HEK293 (cell line): ENCODE data around the gene OPN1LW.

Source experiments
- CTCF ChIA-PET: fragments of 350-600 bp; formaldehyde crosslinking; extraction: SDS; loops from one replicate; lab custom pipeline; 2021; ENCODE audit warnings: antibody characterized with exemption; lab: Yijun Ruan, JAX
- POLR2A ChIA-PET: fragments of 300-600 bp; formaldehyde crosslinking; extraction: SDS; loops from one replicate; lab custom pipeline; 2020; ENCODE audit warnings: antibody characterized with exemption, inconsistent platforms; lab: Yijun Ruan, JAX
- H3K27ac ChIP-seq: fragments of 200-500 bp; sonication (Bioruptor generic); 2 replicates; pipeline ENCODE4 v1.5.1; 2014; ENCODE audit warnings: low read depth, low read length, control low read depth, inconsistent platforms; ENCODE audit errors: extremely low read depth
- H3K36me3 ChIP-seq, 2 experiments: fragments of 200-500 bp in 1 of 2; sonication (Bioruptor generic) in 1 of 2; 1 replicate in 1 of 2; 2 replicates in 1 of 2; pipeline ENCODE4 v1.5.1; 2014 to 2017; ENCODE audit warnings: inconsistent platforms in 2 of 2, low read length in 2 of 2; ENCODE audit not compliant: control insufficient read depth in 2 of 2, insufficient read depth in 1 of 2
- H3K4me1 ChIP-seq: fragments of 200-500 bp; sonication (Bioruptor generic); 2 replicates; pipeline ENCODE4 v1.5.1; 2014; ENCODE audit warnings: mild to moderate bottlenecking, low read length, inconsistent platforms; ENCODE audit not compliant: control insufficient read depth, insufficient read depth
- H3K4me3 ChIP-seq: 2 replicates; pipeline ENCODE4 v1.5.1; 2011; ENCODE audit warnings: low read depth, mild to moderate bottlenecking, control low read depth, low read length, moderate library complexity
- H3K9me3 ChIP-seq: fragments of 200-500 bp; sonication (Bioruptor generic); 2 replicates; pipeline ENCODE4 v1.5.1; 2014; ENCODE audit warnings: low read depth, low read length, inconsistent platforms; ENCODE audit not compliant: control insufficient read depth, insufficient read depth
- GLI2 ChIP-seq: fragments of 450-650 bp; formaldehyde crosslinking; IDR thresholded peaks from 2 replicates; pipeline ENCODE4; 2017; ENCODE audit warnings: missing biosample characterization, missing genetic modification characterization, low read depth, borderline replicate concordance
- GLIS1 ChIP-seq: fragments of 450-650 bp; formaldehyde crosslinking; IDR thresholded peaks from 2 replicates; pipeline ENCODE4 v1.5.1; 2016; ENCODE audit warnings: missing biosample characterization, missing genetic modification characterization
- HOXD13 ChIP-seq: sonication (generic); formaldehyde crosslinking; IDR thresholded peaks from 2 replicates; pipeline ENCODE4 v1.8.0; 2022; ENCODE audit warnings: missing genetic modification reagents, borderline replicate concordance
- SP7 ChIP-seq: fragments of 450-650 bp; formaldehyde crosslinking; IDR thresholded peaks from 2 replicates; pipeline ENCODE4 v1.5.1; 2016; ENCODE audit warnings: missing biosample characterization, missing genetic modification characterization
- ZBTB20 ChIP-seq: fragments of 450-650 bp; formaldehyde crosslinking; IDR thresholded peaks from 2 replicates; pipeline ENCODE4 v1.5.1; 2016; ENCODE audit warnings: missing biosample characterization, missing genetic modification characterization
- ZEB2 ChIP-seq: fragments of 450-650 bp; formaldehyde crosslinking; IDR thresholded peaks from 2 replicates; pipeline ENCODE4 v1.5.1; 2016; ENCODE audit warnings: missing biosample characterization, missing genetic modification characterization
- ZNF112 ChIP-seq: fragments of 450-650 bp; formaldehyde crosslinking; IDR thresholded peaks from 2 replicates; pipeline ENCODE4 v1.5.0; 2017; ENCODE audit warnings: missing biosample characterization, missing genetic modification characterization
- ZNF146 ChIP-seq: fragments of 450-650 bp; formaldehyde crosslinking; IDR thresholded peaks from 2 replicates; pipeline ENCODE4 v1.5.1; 2016; ENCODE audit warnings: missing biosample characterization, missing genetic modification characterization
- ZNF157 ChIP-seq: fragments of 450-650 bp; formaldehyde crosslinking; IDR thresholded peaks from 2 replicates; pipeline ENCODE4 v1.5.1; 2016; ENCODE audit warnings: missing biosample characterization, missing genetic modification characterization
- ZNF292 ChIP-seq: fragments of 450-650 bp; formaldehyde crosslinking; IDR thresholded peaks from 2 replicates; pipeline ENCODE4 v1.5.1; 2016; ENCODE audit warnings: low read depth, missing biosample characterization, missing genetic modification characterization, borderline replicate concordance
- ZNF324 ChIP-seq: fragments of 450-650 bp; formaldehyde crosslinking; IDR thresholded peaks from 2 replicates; pipeline ENCODE4 v1.5.1; 2016; ENCODE audit warnings: missing biosample characterization, missing genetic modification characterization
- ZNF404 ChIP-seq: fragments of 450-650 bp; formaldehyde crosslinking; IDR thresholded peaks from 2 replicates; pipeline ENCODE4 v1.5.1; 2017; ENCODE audit warnings: missing biosample characterization, missing genetic modification characterization
- ZNF423 ChIP-seq: fragments of 450-650 bp; formaldehyde crosslinking; IDR thresholded peaks from 2 replicates; pipeline ENCODE4 v1.5.1; 2016; ENCODE audit warnings: missing biosample characterization, missing genetic modification characterization
- ZNF501 ChIP-seq: fragments of 450-650 bp; formaldehyde crosslinking; IDR thresholded peaks from 2 replicates; pipeline ENCODE4 v1.5.1; 2016; ENCODE audit warnings: missing biosample characterization, missing genetic modification characterization
- ZNF621 ChIP-seq: fragments of 450-650 bp; formaldehyde crosslinking; IDR thresholded peaks from 2 replicates; pipeline ENCODE4 v1.5.1; 2017; ENCODE audit warnings: missing biosample characterization, missing genetic modification characterization
- ZNF670 ChIP-seq: fragments of 450-650 bp; formaldehyde crosslinking; IDR thresholded peaks from 2 replicates; pipeline ENCODE4 v1.5.1; 2016; ENCODE audit warnings: missing biosample characterization, missing genetic modification characterization, low read depth
- ZNF843 ChIP-seq: fragments of 450-650 bp; formaldehyde crosslinking; IDR thresholded peaks from 2 replicates; pipeline ENCODE4 v1.5.1; 2016; ENCODE audit warnings: missing biosample characterization, missing genetic modification characterization
- ZSCAN30 ChIP-seq: fragments of 450-650 bp; IDR thresholded peaks from 2 replicates; pipeline ENCODE4 v1.5.1; 2018; ENCODE audit warnings: missing biosample characterization, mild to moderate bottlenecking, missing genetic modification characterization, moderate library complexity
- TF ChIP-seq, protein P1 (sequence below): fragments of 450-650 bp; formaldehyde crosslinking; IDR thresholded peaks from 2 replicates; pipeline ENCODE4 v1.5.1; 2016; ENCODE audit warnings: missing biosample characterization, missing genetic modification characterization, borderline replicate concordance
- TF ChIP-seq, protein P2 (sequence below): fragments of 450-650 bp; formaldehyde crosslinking; IDR thresholded peaks from 2 replicates; pipeline ENCODE4 v1.5.1; 2016; ENCODE audit warnings: missing biosample characterization, missing genetic modification characterization
- TF ChIP-seq, protein P3 (sequence below): fragments of 450-650 bp; formaldehyde crosslinking; optimal IDR thresholded peaks from 2 replicates; pipeline ENCODE3; 2016; ENCODE audit warnings: missing biosample characterization, mild to moderate bottlenecking, missing genetic modification characterization

Gene OPN1LW

DNA sequence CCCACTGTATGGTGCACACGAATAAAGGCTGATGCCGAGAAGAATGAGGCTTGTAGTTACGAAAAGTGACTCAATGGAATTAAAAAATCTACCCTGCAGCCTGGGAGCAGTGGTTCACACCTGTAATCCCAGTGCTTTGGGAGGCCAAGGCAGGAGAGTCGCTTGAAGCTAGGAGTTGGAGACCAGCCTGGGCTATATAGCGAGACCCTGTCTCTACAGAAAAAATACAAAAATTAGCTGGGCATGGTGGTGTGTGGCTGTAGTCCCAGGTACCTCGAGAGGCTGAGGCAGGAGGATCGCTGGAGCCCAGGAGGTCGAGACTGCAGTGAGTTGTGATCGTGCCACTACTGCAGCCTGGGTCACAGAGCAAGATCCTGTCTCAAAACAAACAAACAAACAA lies 11.7 kb upstream of the OPN1LW start:
- no peaks in the 10 kb centered on the region for H3K36me3 ChIP-seq
- no peak overlapping the region for H3K4me3 ChIP-seq
- H3K27ac ChIP-seq, result no peak overlapping the region
- TF ChIP-seq ZNF670 (tag by site-specific recombination), result no peak
- TF ChIP-seq, protein P1, sequence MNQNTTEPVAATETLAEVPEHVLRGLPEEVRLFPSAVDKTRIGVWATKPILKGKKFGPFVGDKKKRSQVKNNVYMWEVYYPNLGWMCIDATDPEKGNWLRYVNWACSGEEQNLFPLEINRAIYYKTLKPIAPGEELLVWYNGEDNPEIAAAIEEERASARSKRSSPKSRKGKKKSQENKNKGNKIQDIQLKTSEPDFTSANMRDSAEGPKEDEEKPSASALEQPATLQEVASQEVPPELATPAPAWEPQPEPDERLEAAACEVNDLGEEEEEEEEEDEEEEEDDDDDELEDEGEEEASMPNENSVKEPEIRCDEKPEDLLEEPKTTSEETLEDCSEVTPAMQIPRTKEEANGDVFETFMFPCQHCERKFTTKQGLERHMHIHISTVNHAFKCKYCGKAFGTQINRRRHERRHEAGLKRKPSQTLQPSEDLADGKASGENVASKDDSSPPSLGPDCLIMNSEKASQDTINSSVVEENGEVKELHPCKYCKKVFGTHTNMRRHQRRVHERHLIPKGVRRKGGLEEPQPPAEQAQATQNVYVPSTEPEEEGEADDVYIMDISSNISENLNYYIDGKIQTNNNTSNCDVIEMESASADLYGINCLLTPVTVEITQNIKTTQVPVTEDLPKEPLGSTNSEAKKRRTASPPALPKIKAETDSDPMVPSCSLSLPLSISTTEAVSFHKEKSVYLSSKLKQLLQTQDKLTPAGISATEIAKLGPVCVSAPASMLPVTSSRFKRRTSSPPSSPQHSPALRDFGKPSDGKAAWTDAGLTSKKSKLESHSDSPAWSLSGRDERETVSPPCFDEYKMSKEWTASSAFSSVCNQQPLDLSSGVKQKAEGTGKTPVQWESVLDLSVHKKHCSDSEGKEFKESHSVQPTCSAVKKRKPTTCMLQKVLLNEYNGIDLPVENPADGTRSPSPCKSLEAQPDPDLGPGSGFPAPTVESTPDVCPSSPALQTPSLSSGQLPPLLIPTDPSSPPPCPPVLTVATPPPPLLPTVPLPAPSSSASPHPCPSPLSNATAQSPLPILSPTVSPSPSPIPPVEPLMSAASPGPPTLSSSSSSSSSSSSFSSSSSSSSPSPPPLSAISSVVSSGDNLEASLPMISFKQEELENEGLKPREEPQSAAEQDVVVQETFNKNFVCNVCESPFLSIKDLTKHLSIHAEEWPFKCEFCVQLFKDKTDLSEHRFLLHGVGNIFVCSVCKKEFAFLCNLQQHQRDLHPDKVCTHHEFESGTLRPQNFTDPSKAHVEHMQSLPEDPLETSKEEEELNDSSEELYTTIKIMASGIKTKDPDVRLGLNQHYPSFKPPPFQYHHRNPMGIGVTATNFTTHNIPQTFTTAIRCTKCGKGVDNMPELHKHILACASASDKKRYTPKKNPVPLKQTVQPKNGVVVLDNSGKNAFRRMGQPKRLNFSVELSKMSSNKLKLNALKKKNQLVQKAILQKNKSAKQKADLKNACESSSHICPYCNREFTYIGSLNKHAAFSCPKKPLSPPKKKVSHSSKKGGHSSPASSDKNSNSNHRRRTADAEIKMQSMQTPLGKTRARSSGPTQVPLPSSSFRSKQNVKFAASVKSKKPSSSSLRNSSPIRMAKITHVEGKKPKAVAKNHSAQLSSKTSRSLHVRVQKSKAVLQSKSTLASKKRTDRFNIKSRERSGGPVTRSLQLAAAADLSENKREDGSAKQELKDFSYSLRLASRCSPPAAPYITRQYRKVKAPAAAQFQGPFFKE, result no peak
- no peak for TF ChIP-seq ZNF324
- TF ChIP-seq ZNF621 (tag by site-specific recombination), result no peak
- TF ChIP-seq ZBTB20 (tag by site-specific recombination), result no peak
- TF ChIP-seq ZNF404 (tag by site-specific recombination), result no peak
- no peak for TF ChIP-seq ZNF157
- no peak for TF ChIP-seq ZNF112
- TF ChIP-seq, all 188 proteins: peak for 0
- POLR2A ChIA-PET, result no interaction called here
- Histone ChIP-seq H3K9me3 (no peaks in the 10 kb centered on the region), H3K4me1 (no peaks in the 10 kb centered on the region)
- CTCF ChIA-PET, result no interaction called here

DNA sequence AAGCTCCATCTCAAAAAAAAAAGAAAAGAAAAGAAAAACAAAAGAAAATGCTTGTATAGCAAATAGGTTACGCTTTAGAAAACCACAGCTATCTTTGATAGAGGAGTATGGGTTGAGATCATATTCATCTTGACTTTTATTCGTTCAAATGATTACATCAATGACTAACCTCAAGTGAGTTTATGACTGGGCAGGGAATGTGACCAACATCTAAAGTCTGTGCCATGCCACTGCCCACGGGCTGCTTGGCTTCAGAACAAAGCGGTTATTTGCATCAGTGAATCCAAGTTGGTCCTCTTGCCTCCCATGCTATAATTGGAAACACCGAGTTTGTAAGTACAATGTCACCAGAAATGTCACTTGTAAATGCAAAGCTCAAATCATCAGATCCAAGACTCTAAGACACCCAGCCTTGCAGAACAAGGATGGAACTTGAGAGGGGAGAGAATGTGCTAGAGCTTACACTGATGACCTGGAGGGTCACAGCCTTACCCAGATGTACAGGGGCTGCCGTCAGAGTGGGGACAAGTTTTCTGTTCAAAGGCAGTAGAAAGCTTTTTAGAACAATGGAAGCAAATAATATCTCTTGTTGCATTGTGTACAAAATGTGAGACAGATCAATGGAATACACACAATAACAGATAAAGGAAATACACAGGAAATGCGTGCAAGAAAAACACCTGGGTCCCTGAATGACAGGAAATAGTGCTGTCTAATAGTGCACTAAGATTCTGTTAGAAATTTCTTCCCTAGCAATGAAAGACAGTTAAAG lies 8.4 kb upstream of the OPN1LW start:
- ChIA-PET POLR2A (no interaction called here), CTCF (interaction anchor here (0.6 to 1.1 kb wide), 10 partner anchors 9 to 1007 kb away, joined by 3 to 5 read pairs (median 3); no protein-coding TSS in a partner anchor)
- H3K4me3 ChIP-seq, result no peak overlapping the region
- no peaks in the 10 kb centered on the region for H3K9me3 ChIP-seq
- no peak for TF ChIP-seq GLI2
- TF ChIP-seq ZNF843 (tag by site-specific recombination), result no peak
- no peaks in the 10 kb centered on the region for H3K36me3 ChIP-seq
- no peaks in the 10 kb centered on the region for H3K4me1 ChIP-seq
- no peak overlapping the region for H3K27ac ChIP-seq

DNA sequence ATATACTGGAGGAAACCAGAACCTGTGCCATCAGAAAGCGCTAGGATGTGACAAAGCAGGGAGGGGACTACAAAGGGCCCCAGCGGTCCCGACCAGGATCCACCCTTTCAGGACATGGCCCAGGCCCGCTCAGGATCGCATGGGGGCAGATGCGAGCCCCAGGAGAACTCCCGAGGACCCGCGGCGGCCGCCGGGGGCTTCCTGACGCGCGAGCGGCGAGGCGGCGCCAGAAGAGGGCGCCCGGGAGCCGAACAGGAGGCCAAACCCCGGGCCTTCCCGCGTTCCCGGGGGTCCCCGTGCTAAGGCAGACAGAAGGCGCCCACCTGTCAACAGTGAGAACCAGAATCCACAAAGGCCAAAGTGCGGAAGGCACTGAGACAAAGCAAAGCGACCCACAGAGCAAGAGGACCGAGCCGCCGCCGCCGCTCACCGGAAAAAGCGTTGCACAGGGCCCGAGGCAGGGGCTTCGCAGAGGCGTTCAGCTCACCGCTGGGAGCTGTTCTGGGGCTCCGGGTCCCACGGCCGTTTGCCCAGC lies 7.3 kb upstream of the OPN1LW start:
- Histone ChIP-seq H3K36me3 (no peaks in the 10 kb centered on the region), H3K9me3 (no peaks in the 10 kb centered on the region), H3K4me3 (no peak overlapping the region), H3K4me1 (no peaks in the 10 kb centered on the region), H3K27ac (no peak overlapping the region)
- POLR2A ChIA-PET, result no interaction called here
- CTCF ChIA-PET, result interaction anchor here (0.6 to 1.5 kb wide), 6 partner anchors 10 to 400 kb away, joined by 3 to 5 read pairs (median 3); no protein-coding TSS in a partner anchor
- TF ChIP-seq ZNF423 (0 out of 2 replicates have a peak, but pooled peaks have one; percentile 35), SP7 (peak; percentile 30; the same call in 1 of the 2 replicates), HOXD13 (CRISPR knock-in tag) (no peak), ZNF146 (tag by site-specific recombination) (no peak), GLIS1 (tag by site-specific recombination) (peak; percentile 65), ZSCAN30 (tag by site-specific recombination) (peak; percentile 57; the same call in 1 of the 2 replicates), ZNF292 (tag by site-specific recombination) (no peak), ZEB2 (tag by site-specific recombination) (0 out of 2 replicates have a peak, but pooled peaks have one; percentile 15), ZNF501 (tag by site-specific recombination) (no peak)
- TF ChIP-seq, protein P2, sequence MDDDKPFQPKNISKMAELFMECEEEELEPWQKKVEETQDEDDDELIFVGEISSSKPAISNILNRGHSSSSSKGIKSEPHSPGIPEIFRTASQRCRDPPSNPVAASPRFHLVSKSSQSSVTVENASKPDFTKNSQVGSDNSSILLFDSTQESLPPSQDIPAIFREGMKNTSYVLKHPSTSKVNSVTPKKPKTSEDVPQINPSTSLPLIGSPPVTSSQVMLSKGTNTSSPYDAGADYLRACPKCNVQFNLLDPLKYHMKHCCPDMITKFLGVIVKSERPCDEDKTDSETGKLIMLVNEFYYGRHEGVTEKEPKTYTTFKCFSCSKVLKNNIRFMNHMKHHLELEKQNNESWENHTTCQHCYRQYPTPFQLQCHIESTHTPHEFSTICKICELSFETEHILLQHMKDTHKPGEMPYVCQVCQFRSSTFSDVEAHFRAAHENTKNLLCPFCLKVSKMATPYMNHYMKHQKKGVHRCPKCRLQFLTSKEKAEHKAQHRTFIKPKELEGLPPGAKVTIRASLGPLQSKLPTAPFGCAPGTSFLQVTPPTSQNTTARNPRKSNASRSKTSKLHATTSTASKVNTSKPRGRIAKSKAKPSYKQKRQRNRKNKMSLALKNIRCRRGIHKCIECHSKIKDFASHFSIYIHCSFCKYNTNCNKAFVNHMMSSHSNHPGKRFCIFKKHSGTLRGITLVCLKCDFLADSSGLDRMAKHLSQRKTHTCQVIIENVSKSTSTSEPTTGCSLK (tag by site-specific recombination), result no peak
- TF ChIP-seq, protein P3, sequence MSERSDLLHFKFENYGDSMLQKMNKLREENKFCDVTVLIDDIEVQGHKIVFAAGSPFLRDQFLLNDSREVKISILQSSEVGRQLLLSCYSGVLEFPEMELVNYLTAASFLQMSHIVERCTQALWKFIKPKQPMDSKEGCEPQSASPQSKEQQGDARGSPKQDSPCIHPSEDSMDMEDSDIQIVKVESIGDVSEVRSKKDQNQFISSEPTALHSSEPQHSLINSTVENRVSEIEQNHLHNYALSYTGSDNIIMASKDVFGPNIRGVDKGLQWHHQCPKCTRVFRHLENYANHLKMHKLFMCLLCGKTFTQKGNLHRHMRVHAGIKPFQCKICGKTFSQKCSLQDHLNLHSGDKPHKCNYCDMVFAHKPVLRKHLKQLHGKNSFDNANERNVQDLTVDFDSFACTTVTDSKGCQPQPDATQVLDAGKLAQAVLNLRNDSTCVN (tag by site-specific recombination), result peak; percentile 46
